ENCODE data around the gene ACSS1.

The ACSS1 gene

GRCh38 chr20:24991897-24992486, 65.9 kb downstream of the ACSS1 start:
- no peak for DNase-seq

GRCh38 chr20:24990810-24991252, 67.1 kb downstream of the ACSS1 start:
- DNase-seq = no peak

- no peak for DNase-seq
Observed at GRCh38 chr20:24989162-24989561, 68.8 kb downstream of the ACSS1 start.

GRCh38 chr20:24987873-24988835, 69.8 kb downstream of the ACSS1 start:
- no peak for DNase-seq

- DNase-seq = no peak
Observed at GRCh38 chr20:24987244-24987643, 70.7 kb downstream of the ACSS1 start.

GRCh38 chr20:24986436-24987015, 71.4 kb downstream of the ACSS1 start:
- no peak for DNase-seq

GRCh38 chr20:24985802-24986201, 72.1 kb downstream of the ACSS1 start:
- DNase-seq = no peak

GRCh38 chr20:24984961-24985640, 72.8 kb downstream of the ACSS1 start:
- DNase-seq = no peak

GRCh38 chr20:24983896-24984295, 74.0 kb downstream of the ACSS1 start:
- DNase-seq = no peak

GRCh38 chr20:24981790-24982189, 76.1 kb downstream of the ACSS1 start:
- no peak for DNase-seq

- no peak for DNase-seq
Observed at GRCh38 chr20:24981282-24981681, 76.7 kb downstream of the ACSS1 start.

GRCh38 chr20:24980291-24981053, 77.5 kb downstream of the ACSS1 start:
- no peak for DNase-seq

- no peak for DNase-seq
Observed at GRCh38 chr20:24979036-24979960, 78.6 kb downstream of the ACSS1 start.

- no peak for DNase-seq
Observed at GRCh38 chr20:24978513-24978912, 79.4 kb downstream of the ACSS1 start.

GRCh38 chr20:24977797-24978196, 80.1 kb downstream of the ACSS1 start:
- no peak for DNase-seq

- no peak for DNase-seq
Observed at GRCh38 chr20:24977336-24977735, 80.6 kb downstream of the ACSS1 start.

GRCh38 chr20:24972341-24972740, 85.6 kb downstream of the ACSS1 start:
- no peak for DNase-seq

GRCh38 chr20:24971376-24972101, 86.4 kb downstream of the ACSS1 start:
- no peak for DNase-seq

- no peak for DNase-seq
Observed at GRCh38 chr20:24970754-24971153, 87.2 kb downstream of the ACSS1 start.

- DNase-seq = no peak
Observed at GRCh38 chr20:24970030-24970553, 87.8 kb downstream of the ACSS1 start.

All from NCI-H524 treated with DMSO at 0.1 percent for 48 hours (cell line).